Inflammatory macrophage treated with lipopolysaccharide for 4 hours (primary cell): ENCODE measurements around the gene SNURF.
"Not testable (repeated sequence)": the region's sequence is repeated elsewhere in the genome, so short reads cannot be mapped to it uniquely, and the experiment has no call there.

Experiments used
- DNase-seq: peaks from one replicate; pipeline ENCODE4 v3.0.0-alpha.2; 2020

The SNURF gene

GRCh38 chr15:24971772-24972171 lies 17.0 kb downstream of the SNURF start:
- no peak for DNase-seq

DNA sequence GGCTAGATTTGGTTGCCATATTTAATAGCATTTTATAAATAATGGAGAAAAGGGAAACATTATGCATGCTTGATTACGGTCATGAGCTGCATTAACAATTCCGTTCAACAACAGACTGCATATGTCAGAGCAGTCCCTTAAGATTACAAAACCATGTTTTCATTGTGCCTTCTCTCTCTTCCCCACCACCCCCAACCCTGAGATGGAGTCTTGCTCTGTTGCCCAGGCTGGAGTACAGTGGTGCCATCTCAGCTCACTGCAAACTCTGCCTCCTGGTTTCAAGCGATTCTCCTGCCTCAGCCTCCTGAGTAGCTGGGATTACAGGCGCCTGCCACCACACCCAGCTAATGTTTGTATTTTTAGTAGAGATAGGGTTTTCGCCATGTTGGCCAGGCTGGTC lies 17.9 kb downstream of the SNURF start:
- DNase-seq, result not testable (repeated sequence)

- DNase-seq, result no peak
Measured at GRCh38 chr15:24976932-24977331, 22.1 kb downstream of the SNURF start.

DNA sequence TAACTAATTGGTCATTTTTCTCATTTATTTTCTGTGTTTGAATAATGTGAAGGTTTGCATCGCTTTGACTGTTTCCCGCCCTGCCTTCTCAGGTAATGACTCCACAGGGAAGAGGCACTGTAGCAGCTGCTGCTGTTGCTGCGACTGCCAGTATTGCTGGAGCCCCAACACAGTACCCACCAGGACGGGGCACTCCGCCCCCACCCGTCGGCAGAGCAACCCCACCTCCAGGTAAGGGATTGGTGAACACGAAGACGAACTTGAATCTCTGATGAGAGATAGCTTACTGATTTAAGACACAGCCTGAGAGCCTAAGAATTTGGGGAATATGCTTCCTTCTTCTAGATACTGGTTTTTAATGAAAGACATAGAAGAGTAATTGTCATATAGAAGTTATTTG lies 22.9 kb downstream of the SNURF start:
- DNase-seq, result no peak

GRCh38 chr15:24985224-24985623 lies 30.4 kb downstream of the SNURF start:
- DNase-seq, result no peak

DNA sequence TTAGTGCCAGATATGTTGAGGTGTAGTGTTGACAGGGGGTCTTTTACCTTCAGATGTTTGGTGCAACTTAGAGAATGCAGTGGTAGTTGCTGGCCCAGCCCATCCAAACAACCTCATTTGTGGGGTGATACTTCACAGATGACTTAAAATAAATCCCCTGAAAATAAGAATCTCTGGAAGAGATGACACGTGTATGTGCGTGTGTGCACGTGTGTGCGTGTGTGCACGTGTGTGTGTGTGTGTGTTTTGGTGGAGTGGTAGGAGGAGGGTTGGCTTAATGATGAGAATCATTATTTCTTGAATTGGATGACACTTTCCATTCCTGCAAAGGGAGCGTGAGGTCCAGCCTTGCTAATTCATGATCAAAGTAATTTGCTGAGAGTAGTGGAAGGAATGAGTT lies 31.9 kb downstream of the SNURF start:
- DNase-seq, result no peak
